Cerebellar nuclear complex (tissue), 1 donor: ENCODE data around the gene EIF4B.

ENCODE experiments used
- DNase-seq, 2 experiments: peaks; one replicate each; lab custom pipeline; 2025; lab: John Stamatoyannopoulos, UW

The EIF4B gene

GRCh38 chr12:53057816-53058500, 51.7 kb downstream of the EIF4B start:
- no peak for DNase-seq

- no peak for DNase-seq
Measured at GRCh38 chr12:53058674-53059433, 52.6 kb downstream of the EIF4B start.

- no peak for DNase-seq
Measured at GRCh38 chr12:53059434-53060063, 53.3 kb downstream of the EIF4B start.

GRCh38 chr12:53060064-53060720, 53.9 kb downstream of the EIF4B start:
- DNase-seq = no peak

DNA sequence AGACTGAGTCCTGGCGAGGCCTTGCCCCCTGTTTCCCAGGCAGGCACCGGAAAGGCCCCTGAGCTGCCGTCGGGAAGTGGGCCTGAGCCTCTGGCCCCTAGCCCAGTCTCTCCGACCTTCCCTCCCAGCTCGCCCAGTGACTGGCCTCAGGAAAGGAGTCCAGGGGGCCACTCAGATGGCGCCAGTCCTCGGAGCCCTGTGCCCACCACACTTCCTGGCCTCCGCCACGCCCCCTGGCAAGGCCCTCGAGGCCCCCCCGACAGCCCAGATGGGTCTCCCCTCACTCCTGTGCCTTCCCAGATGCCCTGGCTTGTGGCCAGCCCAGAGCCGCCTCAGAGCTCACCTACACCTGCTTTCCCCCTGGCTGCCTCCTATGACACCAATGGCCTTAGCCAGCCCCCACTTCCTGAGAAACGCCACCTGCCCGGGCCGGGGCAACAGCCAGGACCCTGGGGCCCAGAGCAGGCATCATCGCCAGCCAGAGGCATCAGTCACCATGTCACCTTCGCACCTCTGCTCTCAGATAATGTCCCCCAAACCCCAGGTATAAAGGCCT, 54.5 kb downstream of the EIF4B start:
- no peak for DNase-seq

DNA sequence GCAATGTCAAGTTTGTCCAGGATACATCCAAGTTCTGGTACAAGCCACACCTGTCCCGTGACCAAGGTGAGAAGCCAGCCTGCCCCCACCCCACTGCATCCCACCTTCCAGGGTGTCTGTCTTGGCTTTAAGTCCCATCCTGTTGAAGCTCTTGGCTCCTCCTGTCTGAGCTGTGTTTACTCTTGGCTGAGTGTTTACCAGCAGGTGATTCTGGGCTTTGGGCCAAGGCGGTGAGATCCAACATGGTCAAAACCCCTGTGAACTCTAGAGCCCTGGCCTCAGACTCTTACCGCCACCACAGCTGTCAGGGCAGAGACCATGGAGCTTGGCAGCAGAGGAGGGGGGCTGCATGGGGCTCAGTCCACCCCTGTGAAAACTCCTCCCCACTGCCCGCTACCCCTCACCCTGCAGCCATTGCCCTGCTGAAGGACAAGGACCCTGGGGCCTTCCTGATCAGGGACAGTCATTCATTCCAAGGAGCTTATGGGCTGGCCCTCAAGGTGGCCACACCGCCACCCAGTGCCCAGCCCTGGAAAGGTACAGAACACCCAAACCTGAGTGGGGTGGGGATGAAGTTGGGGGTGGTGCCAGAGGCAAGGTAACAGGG, 55.3 kb downstream of the EIF4B start:
- DNase-seq = no peak

DNA sequence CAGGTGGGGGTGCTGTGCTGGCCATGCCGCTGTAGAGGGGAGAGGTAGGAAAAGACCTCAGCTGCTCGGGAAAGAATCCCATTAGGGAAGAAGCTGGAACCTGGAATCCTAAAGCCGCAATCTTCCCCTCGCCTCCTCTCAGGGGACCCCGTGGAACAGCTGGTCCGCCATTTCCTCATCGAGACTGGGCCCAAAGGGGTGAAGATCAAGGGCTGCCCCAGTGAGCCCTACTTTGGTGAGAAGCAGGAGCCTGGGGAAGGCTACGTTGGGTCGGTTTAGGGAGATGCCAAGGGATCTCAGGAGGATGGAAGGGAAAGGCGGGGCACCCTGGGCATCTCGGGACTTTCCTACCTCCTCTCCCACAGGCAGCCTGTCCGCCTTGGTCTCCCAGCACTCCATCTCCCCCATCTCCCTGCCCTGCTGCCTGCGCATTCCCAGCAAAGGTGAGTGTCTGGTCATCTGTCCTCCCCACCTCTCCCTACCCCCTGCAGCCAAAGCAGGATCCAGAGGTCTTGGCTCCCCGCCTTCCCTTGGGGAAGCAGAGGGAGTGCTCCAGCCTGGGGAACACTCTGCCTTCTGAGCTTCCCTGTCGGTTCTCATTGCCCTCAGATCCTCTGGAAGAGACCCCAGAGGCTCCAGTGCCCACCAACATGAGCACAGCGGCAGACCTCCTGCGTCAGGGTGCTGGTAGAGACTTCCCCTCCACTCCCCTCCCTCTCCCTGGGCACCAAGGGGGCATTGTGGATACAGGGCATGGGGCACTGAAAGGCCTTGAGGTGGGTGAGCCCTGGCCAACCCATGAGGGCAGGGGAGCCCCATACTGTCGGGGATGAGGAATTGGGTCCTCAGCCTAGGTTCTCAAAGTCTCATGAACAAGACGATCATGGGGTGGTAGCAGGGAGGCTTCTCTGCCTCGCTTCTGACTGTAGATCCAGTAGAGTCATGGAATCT, 56.0 kb downstream of the EIF4B start:
- DNase-seq = no peak

- no peak for DNase-seq
Measured at GRCh38 chr12:53062977-53063707, 56.9 kb downstream of the EIF4B start.

DNA sequence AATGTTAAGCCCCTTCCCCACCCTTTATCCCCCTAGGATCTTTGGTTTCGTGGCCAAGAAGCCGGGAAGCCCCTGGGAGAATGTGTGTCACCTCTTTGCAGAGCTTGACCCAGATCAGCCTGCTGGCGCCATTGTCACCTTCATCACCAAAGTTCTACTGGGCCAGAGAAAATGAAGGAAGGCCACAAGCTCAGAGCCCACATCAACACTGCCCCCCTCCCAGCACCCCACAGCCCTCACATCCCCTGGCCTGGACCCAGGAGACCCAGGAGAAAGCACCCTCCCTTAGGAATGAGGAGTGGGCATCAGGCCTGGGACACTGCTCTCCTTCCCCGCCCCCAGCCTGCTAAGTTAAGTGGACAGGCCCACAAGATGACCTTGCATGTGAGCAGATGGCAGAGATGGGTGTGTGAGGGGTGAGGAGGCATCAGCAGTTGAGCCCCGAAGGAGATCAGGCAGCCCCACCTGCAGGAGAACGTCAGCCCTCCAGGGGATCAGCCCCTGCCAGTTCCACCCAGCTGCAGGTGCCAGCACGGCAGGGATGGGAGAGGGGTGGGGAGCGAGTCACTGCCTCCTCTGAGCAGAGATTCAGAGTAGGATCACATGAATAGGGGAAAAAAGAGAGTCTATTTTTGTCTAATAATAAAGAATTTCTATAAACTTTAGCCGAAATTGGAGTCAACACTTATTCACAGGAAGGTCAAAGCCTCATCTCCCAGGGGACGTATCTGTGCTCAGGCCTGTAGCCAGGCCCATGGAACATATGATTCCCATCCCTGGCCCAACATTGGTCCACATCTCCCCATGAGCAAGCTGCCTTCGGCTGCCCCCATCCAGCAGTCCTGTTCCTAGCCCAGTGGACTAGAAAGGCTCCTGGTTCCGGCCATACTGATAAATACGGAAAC, 57.7 kb downstream of the EIF4B start:
- DNase-seq = no peak

- no peak for DNase-seq
Measured at GRCh38 chr12:53064613-53065436, 58.6 kb downstream of the EIF4B start.

GRCh38 chr12:53065470-53065869, 59.2 kb downstream of the EIF4B start:
- no peak for DNase-seq

GRCh38 chr12:53065975-53066931, 60.0 kb downstream of the EIF4B start:
- DNase-seq = peak in 1 of 2 experiments; percentile 19

DNA sequence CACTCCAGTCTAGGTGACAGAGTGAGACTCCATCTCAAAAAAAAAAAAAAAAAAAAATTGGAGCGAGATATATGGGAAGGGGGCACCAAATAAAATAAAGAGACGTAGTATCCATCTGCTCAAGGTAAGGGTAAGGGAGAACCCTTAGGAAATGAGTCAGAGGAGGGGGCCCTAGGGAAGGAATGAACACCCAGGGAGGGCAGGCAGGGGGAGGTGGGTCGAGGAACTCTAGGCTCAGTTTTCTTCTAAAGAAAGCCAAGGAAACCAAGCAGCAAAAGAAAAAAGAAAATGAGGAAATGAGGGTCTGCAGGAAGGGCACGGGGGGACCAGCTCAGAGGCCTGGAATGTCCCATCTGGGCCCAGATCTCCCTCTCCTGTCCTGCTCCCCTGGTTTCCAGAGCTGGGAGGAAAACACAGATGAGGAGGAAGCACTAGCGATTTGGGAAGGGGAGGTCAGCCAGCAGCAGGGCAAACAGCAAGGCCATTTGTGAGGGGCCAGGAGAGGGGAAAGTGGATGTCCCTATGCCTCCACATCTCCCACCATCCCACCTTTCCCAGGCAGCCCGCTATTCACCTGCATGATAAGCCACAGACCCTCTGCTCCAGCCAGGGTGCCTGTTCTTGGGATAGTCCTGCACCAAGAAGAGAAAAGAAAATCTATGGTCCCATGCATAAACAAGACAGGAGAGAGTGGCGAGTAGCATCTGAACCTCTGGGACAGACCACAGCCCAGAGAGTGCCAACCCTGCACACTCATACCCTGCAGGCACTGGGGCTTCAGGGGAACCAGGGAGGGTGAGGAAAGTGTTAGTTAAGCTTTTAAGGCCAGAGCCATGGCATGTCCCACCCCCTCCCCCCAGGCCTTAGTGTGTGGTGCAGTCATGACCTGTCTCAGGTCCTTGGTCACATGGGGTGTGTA, 61.1 kb downstream of the EIF4B start:
- DNase-seq = no peak

GRCh38 chr12:53067993-53068770, 61.9 kb downstream of the EIF4B start:
- DNase-seq = no peak
